IPS-18a (cell line): ENCODE results near the gene NUP58.
"Not testable (repeated sequence)": the region's sequence is repeated elsewhere in the genome, so short reads cannot be mapped to it uniquely, and the experiment has no call there.

Source experiments
- H3K27ac ChIP-seq: one replicate; pipeline ENCODE4 v1.5.1; 2013; ENCODE audit warnings: low read length
- H3K27me3 ChIP-seq: one replicate; pipeline ENCODE4 v1.6.1; 2013; ENCODE audit warnings: mild to moderate bottlenecking, low read length; ENCODE audit not compliant: control insufficient read depth, insufficient read depth
- H3K36me3 ChIP-seq: one replicate; pipeline ENCODE4 v1.6.1; 2013; ENCODE audit warnings: low read depth, low read length; ENCODE audit not compliant: control insufficient read depth
- H3K4me1 ChIP-seq: one replicate; pipeline ENCODE4 v1.6.1; 2013; ENCODE audit warnings: low read depth, low read length; ENCODE audit not compliant: control insufficient read depth
- H3K4me3 ChIP-seq: one replicate; pipeline ENCODE4 v1.5.1; 2013; ENCODE audit warnings: low read length
- H3K9ac ChIP-seq: one replicate; pipeline ENCODE4 v1.6.1; 2013; ENCODE audit warnings: mild to moderate bottlenecking, low read length, moderate library complexity
- H3K9me3 ChIP-seq: one replicate; pipeline ENCODE4 v1.6.1; 2013; ENCODE audit warnings: low read depth, low read length; ENCODE audit not compliant: control insufficient read depth

Gene NUP58

GRCh38 chr13:25310891-25311290 is 9.5 kb downstream of the NUP58 start:
- Histone ChIP-seq H3K9me3 (no peaks in the 10 kb centered on the region), H3K4me1 (no peaks in the 10 kb centered on the region), H3K9ac (no peak overlapping the region), H3K27ac (no peak overlapping the region), H3K36me3 (peaks cover 70% of the 10 kb centered on the region), H3K4me3 (no peak overlapping the region), H3K27me3 (no peaks in the 10 kb centered on the region)

GRCh38 chr13:25318946-25319345 is 17.5 kb downstream of the NUP58 start:
- H3K4me3 ChIP-seq, H3K4me1 ChIP-seq, H3K27ac ChIP-seq, H3K9ac ChIP-seq, H3K9me3 ChIP-seq, H3K27me3 ChIP-seq: not testable (repeated sequence)
- H3K36me3 ChIP-seq = peaks cover 77% of the 10 kb centered on the region

GRCh38 chr13:25319771-25320170 is 18.3 kb downstream of the NUP58 start:
- Histone ChIP-seq H3K4me1 (no peaks in the 10 kb centered on the region), H3K36me3 (peaks cover 79% of the 10 kb centered on the region), H3K27me3 (no peaks in the 10 kb centered on the region), H3K9ac (no peak overlapping the region), H3K4me3 (no peak overlapping the region), H3K9me3 (no peaks in the 10 kb centered on the region), H3K27ac (no peak overlapping the region)

- Histone ChIP-seq H3K27ac (no peak overlapping the region), H3K36me3 (peaks cover 88% of the 10 kb centered on the region), H3K27me3 (no peaks in the 10 kb centered on the region), H3K9me3 (no peaks in the 10 kb centered on the region), H3K4me1 (no peaks in the 10 kb centered on the region), H3K4me3 (no peak overlapping the region), H3K9ac (no peak overlapping the region)
These were observed 22.7 kb downstream of the NUP58 start for GRCh38 chr13:25324100-25324499.

- H3K36me3 ChIP-seq = peaks cover 94% of the 10 kb centered on the region
- H3K9ac ChIP-seq = no peak overlapping the region
- no peaks in the 10 kb centered on the region for H3K27me3 ChIP-seq
- H3K27ac ChIP-seq = no peak overlapping the region
- H3K9me3 ChIP-seq = no peaks in the 10 kb centered on the region
- H3K4me3 ChIP-seq = no peak overlapping the region
- no peaks in the 10 kb centered on the region for H3K4me1 ChIP-seq
These were observed 28.3 kb downstream of the NUP58 start for GRCh38 chr13:25329706-25330105.

- H3K9me3 ChIP-seq = no peaks in the 10 kb centered on the region
- no peak overlapping the region for H3K4me3 ChIP-seq
- H3K4me1 ChIP-seq = no peaks in the 10 kb centered on the region
- no peak overlapping the region for H3K9ac ChIP-seq
- peaks cover 85% of the 10 kb centered on the region for H3K36me3 ChIP-seq
- no peaks in the 10 kb centered on the region for H3K27me3 ChIP-seq
- no peak overlapping the region for H3K27ac ChIP-seq
These were observed 29.1 kb downstream of the NUP58 start for GRCh38 chr13:25330541-25330940.

GRCh38 chr13:25335856-25336255 is 34.4 kb downstream of the NUP58 start:
- H3K27me3 ChIP-seq = no peaks in the 10 kb centered on the region
- no peaks in the 10 kb centered on the region for H3K4me1 ChIP-seq
- H3K9ac ChIP-seq = no peak overlapping the region
- no peaks in the 10 kb centered on the region for H3K9me3 ChIP-seq
- no peak overlapping the region for H3K4me3 ChIP-seq
- peaks cover 62% of the 10 kb centered on the region for H3K36me3 ChIP-seq
- no peak overlapping the region for H3K27ac ChIP-seq

- Histone ChIP-seq H3K9me3 (no peaks in the 10 kb centered on the region), H3K9ac (no peak overlapping the region), H3K4me3 (no peak overlapping the region), H3K27me3 (no peaks in the 10 kb centered on the region), H3K27ac (no peak overlapping the region), H3K36me3 (no peaks in the 10 kb centered on the region), H3K4me1 (peaks cover 23% of the 10 kb centered on the region)
These were observed 44.2 kb downstream of the NUP58 start for GRCh38 chr13:25345576-25345975.

DNA sequence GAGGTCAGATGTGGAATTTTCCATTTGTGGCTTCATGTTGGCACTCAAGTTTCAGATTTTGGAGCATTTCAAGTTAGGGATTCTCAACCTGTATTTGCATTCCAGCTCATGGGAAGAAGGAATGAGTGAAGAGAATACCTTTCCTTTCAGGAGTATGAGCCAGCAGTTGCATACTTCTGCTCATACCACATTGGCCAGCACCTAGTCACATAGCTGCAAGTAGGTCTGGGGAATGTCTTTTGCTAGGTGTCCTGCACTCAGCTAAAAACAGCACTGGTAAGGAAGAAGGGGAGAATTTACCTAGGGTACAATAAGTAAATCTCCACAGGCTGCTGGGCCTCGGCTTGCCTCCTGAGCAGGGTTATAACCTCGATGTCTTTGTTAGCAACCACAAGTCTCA is 45.7 kb downstream of the NUP58 start:
- Histone ChIP-seq H3K9ac (no peak overlapping the region), H3K4me3 (no peak overlapping the region), H3K27ac (no peak overlapping the region), H3K9me3 (no peaks in the 10 kb centered on the region), H3K27me3 (no peaks in the 10 kb centered on the region), H3K4me1 (peaks cover 23% of the 10 kb centered on the region), H3K36me3 (no peaks in the 10 kb centered on the region)

- no peak overlapping the region for H3K4me3 ChIP-seq
- peaks cover 4% of the 10 kb centered on the region for H3K4me1 ChIP-seq
- H3K9me3 ChIP-seq = no peaks in the 10 kb centered on the region
- no peak overlapping the region for H3K9ac ChIP-seq
- no peaks in the 10 kb centered on the region for H3K27me3 ChIP-seq
- no peaks in the 10 kb centered on the region for H3K36me3 ChIP-seq
- no peak overlapping the region for H3K27ac ChIP-seq
These were observed 50.0 kb downstream of the NUP58 start for GRCh38 chr13:25351404-25351803.

GRCh38 chr13:25352230-25352629 is 50.8 kb downstream of the NUP58 start:
- Histone ChIP-seq H3K36me3 (no peaks in the 10 kb centered on the region), H3K9ac (no peak overlapping the region), H3K27ac (no peak overlapping the region), H3K4me1 (peaks cover 2% of the 10 kb centered on the region), H3K9me3 (no peaks in the 10 kb centered on the region), H3K4me3 (no peak overlapping the region), H3K27me3 (no peaks in the 10 kb centered on the region)

- Histone ChIP-seq H3K9ac (no peak overlapping the region), H3K4me1 (no peaks in the 10 kb centered on the region), H3K36me3 (no peaks in the 10 kb centered on the region), H3K27ac (no peak overlapping the region), H3K27me3 (no peaks in the 10 kb centered on the region), H3K4me3 (no peak overlapping the region), H3K9me3 (no peaks in the 10 kb centered on the region)
These were observed 51.4 kb downstream of the NUP58 start for GRCh38 chr13:25352806-25353205.
